GM21737 (cell line): ENCODE results near the gene KIF24.
"Not testable (repeated sequence)": the region's sequence is repeated elsewhere in the genome, so short reads cannot be mapped to it uniquely, and the experiment has no call there.

Source experiments
- ATAC-seq: cut with Tn5 transposase; IDR thresholded peaks from one replicate; pipeline ENCODE4 v1.9.1; 2021; ENCODE audit warnings: mild to moderate bottlenecking, moderate library complexity; ENCODE audit not compliant: unreplicated experiment

KIF24 gene

GRCh38 chr9:34366365-34366764, 37.3 kb upstream of the KIF24 start:
- no peak for ATAC-seq

- ATAC-seq: no peak
These were observed 36.2 kb upstream of the KIF24 start for GRCh38 chr9:34365282-34365681.

- no peak for ATAC-seq
These were observed 34.7 kb upstream of the KIF24 start for GRCh38 chr9:34363619-34364351.

GRCh38 chr9:34362614-34363214, 33.6 kb upstream of the KIF24 start:
- ATAC-seq: no peak

GRCh38 chr9:34352957-34353356, 23.9 kb upstream of the KIF24 start:
- not testable (repeated sequence) for ATAC-seq

GRCh38 chr9:34352122-34352652, 23.1 kb upstream of the KIF24 start:
- not testable (repeated sequence) for ATAC-seq

GRCh38 chr9:34349324-34349723, 20.3 kb upstream of the KIF24 start:
- ATAC-seq: no peak

- ATAC-seq: no peak
These were observed 18.7 kb upstream of the KIF24 start for GRCh38 chr9:34347800-34348158.

GRCh38 chr9:34346873-34347799, 18.1 kb upstream of the KIF24 start:
- no peak for ATAC-seq

GRCh38 chr9:34343605-34344004, 14.5 kb upstream of the KIF24 start:
- ATAC-seq: no peak

- no peak for ATAC-seq
These were observed 14.0 kb upstream of the KIF24 start for GRCh38 chr9:34343090-34343489.

GRCh38 chr9:34341659-34342295, 12.7 kb upstream of the KIF24 start:
- no peak for ATAC-seq

GRCh38 chr9:34338665-34339385, 9.8 kb upstream of the KIF24 start:
- no peak for ATAC-seq

- ATAC-seq: not testable (repeated sequence)
These were observed 9.0 kb upstream of the KIF24 start for GRCh38 chr9:34338079-34338478.

- no peak for ATAC-seq
These were observed 8.3 kb upstream of the KIF24 start for GRCh38 chr9:34337403-34337802.

- no peak for ATAC-seq
These were observed 6.3 kb upstream of the KIF24 start for GRCh38 chr9:34335376-34335775.

- ATAC-seq: no peak
These were observed 5.8 kb upstream of the KIF24 start for GRCh38 chr9:34334916-34335315.

GRCh38 chr9:34334337-34334824, 5.3 kb upstream of the KIF24 start:
- ATAC-seq: no peak

GRCh38 chr9:34333836-34334235, 4.8 kb upstream of the KIF24 start:
- no peak for ATAC-seq
